Bronchial epithelial cell (primary cell): Measurements from ENCODE around the gene FGA. TPM values are rescaled to one million over a fixed set of nuclear protein-coding genes. Genes with fewer than 3 reads are reported as not detected.

Experiments used
- DNase-seq: peaks from one replicate; pipeline ENCODE4 v3.0.0-alpha.2; 2010; ENCODE audit warnings: low read depth
- FAIRE-seq: peaks from 2 replicates; lab custom pipeline; 2011; peaks lifted over from hg19 to GRCh38; lab: Jason Lieb, UNC
- H3K27me3 ChIP-seq: 2 replicates; pipeline ENCODE4 v1.5.1; 2011; ENCODE audit warnings: low read length; ENCODE audit not compliant: control insufficient read depth, insufficient read depth
- H3K36me3 ChIP-seq: 2 replicates; pipeline ENCODE4 v1.5.1; 2011; ENCODE audit warnings: low read length; ENCODE audit not compliant: control insufficient read depth, insufficient read depth
- H3K4me3 ChIP-seq: 2 replicates; pipeline ENCODE4 v1.5.1; 2011; ENCODE audit warnings: mild to moderate bottlenecking, low read depth, low read length, control low read depth
- CTCF ChIP-seq: IDR thresholded peaks from 2 replicates; pipeline ENCODE4 v1.5.1; 2011; ENCODE audit warnings: mild to moderate bottlenecking, moderate library complexity, low read length, control low read depth, inconsistent platforms; ENCODE audit not compliant: insufficient read depth, severe bottlenecking
- total RNA-seq: library from RNA; depleted of rRNA; stranded (reverse); fragments of >200 nt; gene quantifications from 2 replicates; pipeline ENCODE4 v1.2.1, GENCODE V29; 2014

The FGA gene
- total RNA-seq, result not detected in 2 replicates

GRCh38 chr4:154590329-154591006 is at the start of gene FGA:
Gene FGA (minus strand): TSS chr4:154590742. CDS start chr4:154590687, 55 bp downstream.
- no peak for FAIRE-seq

GRCh38 chr4:154634058-154634457 is 43.5 kb upstream of the FGA start:
- DNase-seq (no peak), FAIRE-seq (no peak)
- TF ChIP-seq CTCF, result no peak
- Histone ChIP-seq H3K4me3 (no peak overlapping the region), H3K36me3 (no peaks in the 10 kb centered on the region), H3K27me3 (no peaks in the 10 kb centered on the region)

More at GRCh38 chr4:154590329-154591006, at the start of gene FGA:
- H3K27me3 ChIP-seq, result no peaks in the 10 kb centered on the region
- no peak for DNase-seq
- no peak for TF ChIP-seq CTCF
- no peaks in the 10 kb centered on the region for H3K36me3 ChIP-seq
- no peak within 1 kb of the TSS for H3K4me3 ChIP-seq

- TF ChIP-seq CTCF, result no peak
- Histone ChIP-seq H3K4me3 (no peak overlapping the region), H3K36me3 (no peaks in the 10 kb centered on the region), H3K27me3 (no peaks in the 10 kb centered on the region)
- DNase-seq (no peak), FAIRE-seq (no peak)
Observed at GRCh38 chr4:154631828-154632227, 41.3 kb upstream of the FGA start.

DNA sequence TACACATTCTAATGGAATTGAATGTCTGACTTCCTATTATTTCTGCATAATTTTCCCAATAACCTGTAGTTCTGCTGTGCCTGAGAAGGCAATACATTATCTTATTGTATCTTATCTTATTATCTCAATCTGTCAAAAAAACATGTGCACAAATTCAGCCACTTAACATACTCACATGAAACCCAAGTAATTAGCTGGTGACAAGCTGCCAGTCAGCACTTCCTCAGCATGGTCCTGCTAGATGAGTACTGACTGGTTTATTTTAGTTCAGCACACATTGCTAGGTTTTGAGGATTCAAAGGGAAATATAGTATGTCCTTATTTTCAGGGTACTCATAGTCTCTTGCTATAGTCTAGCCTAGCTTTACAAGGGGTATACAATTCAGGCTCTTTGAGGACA is 39.8 kb upstream of the FGA start:
- H3K4me3 ChIP-seq, result no peak overlapping the region
- no peak for TF ChIP-seq CTCF
- H3K36me3 ChIP-seq, result no peaks in the 10 kb centered on the region
- H3K27me3 ChIP-seq, result no peaks in the 10 kb centered on the region
- no peak for DNase-seq
- FAIRE-seq, result no peak

DNA sequence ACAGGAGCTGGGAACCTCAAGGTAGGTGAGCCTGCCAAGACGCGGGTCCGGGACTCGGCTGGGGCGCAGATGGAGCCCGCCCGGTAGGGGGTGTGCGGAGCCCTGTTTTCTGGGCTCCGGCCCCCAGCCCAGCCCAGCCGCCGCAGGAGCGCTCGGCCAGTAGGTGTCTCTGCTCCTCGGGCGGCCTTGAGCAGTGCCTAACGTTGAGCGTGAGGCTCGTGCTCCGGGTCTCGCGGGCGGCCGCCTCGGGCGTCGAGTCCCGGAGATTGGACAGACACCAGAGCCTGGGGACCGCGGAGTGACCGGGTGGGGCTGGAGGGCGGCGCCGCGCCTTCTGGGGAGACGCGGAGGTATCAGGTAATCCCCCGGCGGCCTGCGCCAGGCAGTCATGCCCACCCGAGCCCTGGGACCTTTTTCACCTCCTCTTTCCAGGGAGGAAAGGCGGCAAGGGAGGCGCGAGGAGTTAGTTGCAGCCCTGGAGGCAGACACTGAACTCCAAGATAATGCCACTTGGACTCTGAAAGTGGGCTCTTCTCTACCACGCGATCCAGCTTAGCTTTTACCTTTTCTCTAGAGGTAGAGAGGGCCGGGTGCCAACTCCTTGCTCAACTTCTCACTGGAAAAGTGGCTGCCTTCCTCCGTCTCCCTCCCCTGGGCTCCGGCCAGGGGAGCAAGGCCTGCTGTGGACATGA is 36.4 kb upstream of the FGA start:
- FAIRE-seq (no peak), DNase-seq (peak; percentile 50)
- TF ChIP-seq CTCF, result peak; percentile 89
- H3K4me3 ChIP-seq, result peak overlapping the region; percentile 40
- H3K27me3 ChIP-seq, result no peaks in the 10 kb centered on the region
- H3K36me3 ChIP-seq, result no peaks in the 10 kb centered on the region
